Body of pancreas (tissue), 4 donors: ENCODE data around the gene DNA2.

Experiments used
- POLR2A ChIP-seq, 3 donors: fragments of 450-650 bp; IDR thresholded peaks; one replicate each; pipeline ENCODE4 v1.6.1; 2016; ENCODE audit warnings: antibody characterized with exemption in 3 of 3, mild to moderate bottlenecking in 2 of 3
- TF ChIP-seq, protein P1 (sequence below), 7 experiments: fragments of 450-650 bp in 4 of 7; fragments of 200-600 bp in 3 of 7; sonication (generic) in 3 of 7; IDR thresholded peaks; one replicate each; pipeline ENCODE4 v1.5.1; 2016 to 2019; ENCODE audit warnings: antibody characterized with exemption in 7 of 7

DNA sequence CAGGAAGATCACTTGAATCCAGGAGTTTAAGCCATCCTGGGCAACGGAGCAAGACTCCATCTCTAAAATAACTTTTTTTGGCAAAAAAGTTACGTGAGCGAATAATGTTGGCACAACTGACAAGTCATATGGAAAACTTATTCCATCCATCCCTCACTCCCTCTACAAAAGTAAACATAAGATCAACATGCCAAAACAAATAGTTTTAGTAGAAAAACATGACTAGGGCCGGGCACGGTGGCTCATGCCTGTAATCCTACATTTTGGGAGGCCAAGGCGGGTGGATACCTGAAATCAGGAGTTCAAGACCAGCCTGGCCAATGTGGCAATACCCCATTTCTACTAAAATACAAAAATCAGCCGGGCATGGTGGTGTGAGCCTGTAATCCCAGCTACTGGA is 29.9 kb upstream of the DNA2 start:
- TF ChIP-seq, protein P1, sequence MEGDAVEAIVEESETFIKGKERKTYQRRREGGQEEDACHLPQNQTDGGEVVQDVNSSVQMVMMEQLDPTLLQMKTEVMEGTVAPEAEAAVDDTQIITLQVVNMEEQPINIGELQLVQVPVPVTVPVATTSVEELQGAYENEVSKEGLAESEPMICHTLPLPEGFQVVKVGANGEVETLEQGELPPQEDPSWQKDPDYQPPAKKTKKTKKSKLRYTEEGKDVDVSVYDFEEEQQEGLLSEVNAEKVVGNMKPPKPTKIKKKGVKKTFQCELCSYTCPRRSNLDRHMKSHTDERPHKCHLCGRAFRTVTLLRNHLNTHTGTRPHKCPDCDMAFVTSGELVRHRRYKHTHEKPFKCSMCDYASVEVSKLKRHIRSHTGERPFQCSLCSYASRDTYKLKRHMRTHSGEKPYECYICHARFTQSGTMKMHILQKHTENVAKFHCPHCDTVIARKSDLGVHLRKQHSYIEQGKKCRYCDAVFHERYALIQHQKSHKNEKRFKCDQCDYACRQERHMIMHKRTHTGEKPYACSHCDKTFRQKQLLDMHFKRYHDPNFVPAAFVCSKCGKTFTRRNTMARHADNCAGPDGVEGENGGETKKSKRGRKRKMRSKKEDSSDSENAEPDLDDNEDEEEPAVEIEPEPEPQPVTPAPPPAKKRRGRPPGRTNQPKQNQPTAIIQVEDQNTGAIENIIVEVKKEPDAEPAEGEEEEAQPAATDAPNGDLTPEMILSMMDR (IDR thresholded peaks at IDR 0.05): no peak
- TF ChIP-seq POLR2A (IDR thresholded peaks at IDR 0.05): no peak
